Endodermal cell (in vitro differentiated cells): ENCODE measurements around the gene ENPP6. TPM values are rescaled to one million over a fixed set of nuclear protein-coding genes. Genes with fewer than 3 reads are reported as not detected.

ENCODE experiments used
- DNase-seq: peaks from one replicate; pipeline ENCODE4 v3.0.0-alpha.2; 2017
- H3K27ac ChIP-seq: 2 replicates; pipeline ENCODE4 v1.5.1; 2013; ENCODE audit warnings: mild to moderate bottlenecking, low read depth, low read length, moderate library complexity
- H3K27me3 ChIP-seq: 2 replicates; pipeline ENCODE4 v1.6.1; 2013; ENCODE audit warnings: mild to moderate bottlenecking, low read length, moderate library complexity; ENCODE audit not compliant: insufficient read depth, control insufficient read depth, poor library complexity, severe bottlenecking
- H3K36me3 ChIP-seq: 2 replicates; pipeline ENCODE4 v1.7.0; 2013; ENCODE audit warnings: mild to moderate bottlenecking, low read length, moderate library complexity; ENCODE audit not compliant: control insufficient read depth, insufficient read depth
- H3K4me1 ChIP-seq: one replicate; pipeline ENCODE4 v1.7.0; 2013; ENCODE audit warnings: low read length; ENCODE audit not compliant: control insufficient read depth, insufficient read depth
- H3K4me3 ChIP-seq: 2 replicates; pipeline ENCODE4 v1.5.1; 2013; ENCODE audit warnings: mild to moderate bottlenecking, low read length, moderate library complexity
- H3K9ac ChIP-seq: 2 replicates; pipeline ENCODE4 v1.6.1; 2013; ENCODE audit warnings: mild to moderate bottlenecking, low read length, moderate library complexity; ENCODE audit not compliant: poor library complexity, severe bottlenecking; ENCODE audit errors: extremely low read depth
- H3K9me3 ChIP-seq: 2 replicates; pipeline ENCODE4 v1.6.1; 2013; ENCODE audit warnings: mild to moderate bottlenecking, low read length, moderate library complexity; ENCODE audit not compliant: control insufficient read depth
- H3K27ac Mint-ChIP-seq: 2 replicates; pipeline ENCODE4 v1.8.0; 2020; ENCODE audit warnings: mixed read lengths
- H3K27me3 Mint-ChIP-seq: 2 replicates; pipeline ENCODE4 v1.8.0; 2021; ENCODE audit warnings: mild to moderate bottlenecking, mixed read lengths; ENCODE audit not compliant: insufficient read depth
- H3K36me3 Mint-ChIP-seq: 2 replicates; pipeline ENCODE4 v1.8.0; 2020; ENCODE audit warnings: low read depth, mixed read lengths
- H3K4me1 Mint-ChIP-seq: 2 replicates; pipeline ENCODE4 v1.8.0; 2020; ENCODE audit warnings: mixed read lengths
- H3K4me3 Mint-ChIP-seq: 2 replicates; pipeline ENCODE4 v1.8.0; 2020; ENCODE audit warnings: mild to moderate bottlenecking, moderate library complexity, mixed read lengths
- H3K9me3 Mint-ChIP-seq: 2 replicates; pipeline ENCODE4 v1.8.0; 2020; ENCODE audit warnings: mild to moderate bottlenecking, mixed read lengths
- CTCF ChIP-seq: fragments of 200-600 bp; sonication (generic); conservative IDR thresholded peaks from 2 replicates; pipeline ENCODE4 v1.5.0; 2021; ENCODE audit warnings: antibody characterized with exemption, mild to moderate bottlenecking
- WGBS, 2 experiments: methylation state at CpG; one replicate each; pipeline versions ENCODE4 v1.1.5 to v1.1.7; 2013; ENCODE audit warnings: missing lambda C conversion rate in 2 of 2, mixed read lengths in 1 of 2; ENCODE audit not compliant: insufficient coverage in 1 of 2, insufficient read length in 1 of 2; 5-methylcytosine and 5-hydroxymethylcytosine counted together
- total RNA-seq, 2 donors: library from RNA; stranded (reverse); fragmentation: NEBNext Ultra II Directional in 1 of 2; extraction: Animal tissue kit (Norgen Biotek cat#: 25700) in 1 of 2; gene quantifications; 2 replicates in 1 of 2; 3 replicates in 1 of 2; pipeline ENCODE4 v1.2.1, GENCODE V29; 2021

ENPP6 gene
- total RNA-seq, 2 donors from 2014 or later, result 0.07 TPM; not detected in 1

GRCh38 chr4:184101711-184102110 lies 116.0 kb downstream of the ENPP6 start:
- Mint-ChIP-seq H3K27me3 (peaks cover 11% of the 10 kb centered on the region), H3K27ac (no peak overlapping the region), H3K4me1 (peaks cover 5% of the 10 kb centered on the region), H3K9me3 (no peaks in the 10 kb centered on the region), H3K36me3 (no peaks in the 10 kb centered on the region), H3K4me3 (no peak overlapping the region)
- DNase-seq, result no peak
- H3K9me3 ChIP-seq, result no peaks in the 10 kb centered on the region
- H3K9ac ChIP-seq, result no peak overlapping the region
- H3K27ac ChIP-seq, result no peak overlapping the region
- H3K36me3 ChIP-seq, result no peaks in the 10 kb centered on the region
- no peaks in the 10 kb centered on the region for H3K27me3 ChIP-seq
- TF ChIP-seq CTCF, result no peak
- H3K4me1 ChIP-seq, result no peaks in the 10 kb centered on the region
- 93 to 95% methylated on average over 11 of the region's 11 CpGs for WGBS, 2 experiments
- H3K4me3 ChIP-seq, result no peak overlapping the region

- peak; percentile 87 for DNase-seq
- Mint-ChIP-seq H3K27me3 (peaks cover 21% of the 10 kb centered on the region), H3K36me3 (no peaks in the 10 kb centered on the region), H3K27ac (no peak overlapping the region), H3K4me3 (no peak overlapping the region), H3K9me3 (no peaks in the 10 kb centered on the region), H3K4me1 (peaks cover 5% of the 10 kb centered on the region)
- peak; percentile 82 for TF ChIP-seq CTCF
- WGBS, 2 experiments, result 63 to 75% methylated on average over 10 to 14 of the region's 14 CpGs
- no peaks in the 10 kb centered on the region for H3K36me3 ChIP-seq
- H3K27me3 ChIP-seq, result no peaks in the 10 kb centered on the region
- H3K9ac ChIP-seq, result no peak overlapping the region
- H3K4me1 ChIP-seq, result no peaks in the 10 kb centered on the region
- H3K27ac ChIP-seq, result no peak overlapping the region
- H3K9me3 ChIP-seq, result no peaks in the 10 kb centered on the region
- no peak overlapping the region for H3K4me3 ChIP-seq
Observed at GRCh38 chr4:184100297-184100885, 117.3 kb downstream of the ENPP6 start.

- 95 to 98% methylated on average over 10 of the region's 10 CpGs for WGBS, 2 experiments
- Mint-ChIP-seq H3K9me3 (no peaks in the 10 kb centered on the region), H3K27ac (no peak overlapping the region), H3K36me3 (no peaks in the 10 kb centered on the region), H3K4me1 (peaks cover 5% of the 10 kb centered on the region), H3K4me3 (no peak overlapping the region), H3K27me3 (peaks cover 21% of the 10 kb centered on the region)
- TF ChIP-seq CTCF, result no peak
- H3K4me3 ChIP-seq, result no peak overlapping the region
- no peaks in the 10 kb centered on the region for H3K9me3 ChIP-seq
- H3K27ac ChIP-seq, result no peak overlapping the region
- H3K27me3 ChIP-seq, result no peaks in the 10 kb centered on the region
- DNase-seq, result no peak
- H3K4me1 ChIP-seq, result no peaks in the 10 kb centered on the region
- H3K9ac ChIP-seq, result no peak overlapping the region
- no peaks in the 10 kb centered on the region for H3K36me3 ChIP-seq
Observed at GRCh38 chr4:184099535-184099966, 118.1 kb downstream of the ENPP6 start.
